ENCODE measurements around the gene PSMB10.

The PSMB10 gene

GRCh38 chr16:67961551-67961957, 24.9 kb upstream of the PSMB10 start:
- no peak overlapping the region for H3K4me3 ChIP-seq (ENCODE audit: low read length)
- peaks cover 55% of the 10 kb centered on the region for H3K36me3 ChIP-seq (ENCODE audit: insufficient read depth, low read depth, low read length)
- no peaks in the 10 kb centered on the region for H3K27me3 ChIP-seq (ENCODE audit: insufficient read depth, low read length)
- H3K4me1 ChIP-seq (ENCODE audit: insufficient read depth, low read length), result peaks cover 16% of the 10 kb centered on the region
- no peak overlapping the region for H3K27ac ChIP-seq (ENCODE audit: low read length)
- H3K9ac ChIP-seq (ENCODE audit: low read depth, low read length), result no peak overlapping the region
- no peaks in the 10 kb centered on the region for H3K9me3 ChIP-seq (ENCODE audit: insufficient read depth, low read depth, low read length)

- Histone ChIP-seq H3K9ac (ENCODE audit: low read depth, low read length) (no peak overlapping the region), H3K36me3 (ENCODE audit: insufficient read depth, low read depth, low read length) (peaks cover 55% of the 10 kb centered on the region), H3K27ac (ENCODE audit: low read length) (no peak overlapping the region), H3K4me3 (ENCODE audit: low read length) (no peak overlapping the region), H3K9me3 (ENCODE audit: insufficient read depth, low read depth, low read length) (no peaks in the 10 kb centered on the region), H3K27me3 (ENCODE audit: insufficient read depth, low read length) (no peaks in the 10 kb centered on the region), H3K4me1 (ENCODE audit: insufficient read depth, low read length) (peaks cover 10% of the 10 kb centered on the region)
These were observed 23.1 kb upstream of the PSMB10 start for GRCh38 chr16:67959536-67960329.

GRCh38 chr16:67957622-67958021, 21.0 kb upstream of the PSMB10 start:
- Histone ChIP-seq H3K27me3 (ENCODE audit: insufficient read depth, low read length) (no peaks in the 10 kb centered on the region), H3K27ac (ENCODE audit: low read length) (no peak overlapping the region), H3K9ac (ENCODE audit: low read depth, low read length) (no peak overlapping the region), H3K4me1 (ENCODE audit: insufficient read depth, low read length) (no peaks in the 10 kb centered on the region), H3K36me3 (ENCODE audit: insufficient read depth, low read depth, low read length) (peaks cover 60% of the 10 kb centered on the region), H3K4me3 (ENCODE audit: low read length) (no peak overlapping the region), H3K9me3 (ENCODE audit: insufficient read depth, low read depth, low read length) (no peaks in the 10 kb centered on the region)

- peaks cover 61% of the 10 kb centered on the region for H3K36me3 ChIP-seq (ENCODE audit: insufficient read depth, low read depth, low read length)
- H3K27me3 ChIP-seq (ENCODE audit: insufficient read depth, low read length), result no peaks in the 10 kb centered on the region
- no peaks in the 10 kb centered on the region for H3K9me3 ChIP-seq (ENCODE audit: insufficient read depth, low read depth, low read length)
- H3K4me1 ChIP-seq (ENCODE audit: insufficient read depth, low read length), result no peaks in the 10 kb centered on the region
- no peak overlapping the region for H3K4me3 ChIP-seq (ENCODE audit: low read length)
- H3K9ac ChIP-seq (ENCODE audit: low read depth, low read length), result no peak overlapping the region
- no peak overlapping the region for H3K27ac ChIP-seq (ENCODE audit: low read length)
These were observed 18.0 kb upstream of the PSMB10 start for GRCh38 chr16:67954421-67955196.

- Histone ChIP-seq H3K9ac (ENCODE audit: low read depth, low read length) (no peak overlapping the region), H3K9me3 (ENCODE audit: insufficient read depth, low read depth, low read length) (no peaks in the 10 kb centered on the region), H3K4me1 (ENCODE audit: insufficient read depth, low read length) (no peaks in the 10 kb centered on the region), H3K4me3 (ENCODE audit: low read length) (no peak overlapping the region), H3K27ac (ENCODE audit: low read length) (no peak overlapping the region), H3K36me3 (ENCODE audit: insufficient read depth, low read depth, low read length) (peaks cover 56% of the 10 kb centered on the region), H3K27me3 (ENCODE audit: insufficient read depth, low read length) (no peaks in the 10 kb centered on the region)
These were observed 17.2 kb upstream of the PSMB10 start for GRCh38 chr16:67953641-67954375.

- Histone ChIP-seq H3K27ac (ENCODE audit: low read length) (no peak overlapping the region), H3K9me3 (ENCODE audit: insufficient read depth, low read depth, low read length) (no peaks in the 10 kb centered on the region), H3K4me3 (ENCODE audit: low read length) (no peak overlapping the region), H3K9ac (ENCODE audit: low read depth, low read length) (no peak overlapping the region), H3K4me1 (ENCODE audit: insufficient read depth, low read length) (no peaks in the 10 kb centered on the region), H3K27me3 (ENCODE audit: insufficient read depth, low read length) (no peaks in the 10 kb centered on the region), H3K36me3 (ENCODE audit: insufficient read depth, low read depth, low read length) (peaks cover 60% of the 10 kb centered on the region)
These were observed 14.8 kb upstream of the PSMB10 start for GRCh38 chr16:67951485-67951884.

- Histone ChIP-seq H3K27ac (ENCODE audit: low read length) (no peak overlapping the region), H3K9ac (ENCODE audit: low read depth, low read length) (no peak overlapping the region), H3K4me3 (ENCODE audit: low read length) (no peak overlapping the region), H3K4me1 (ENCODE audit: insufficient read depth, low read length) (no peaks in the 10 kb centered on the region), H3K9me3 (ENCODE audit: insufficient read depth, low read depth, low read length) (no peaks in the 10 kb centered on the region), H3K36me3 (ENCODE audit: insufficient read depth, low read depth, low read length) (peaks cover 70% of the 10 kb centered on the region), H3K27me3 (ENCODE audit: insufficient read depth, low read length) (no peaks in the 10 kb centered on the region)
These were observed 13.7 kb upstream of the PSMB10 start for GRCh38 chr16:67950335-67950843.

- Histone ChIP-seq H3K36me3 (ENCODE audit: insufficient read depth, low read depth, low read length) (peaks cover 77% of the 10 kb centered on the region), H3K4me3 (ENCODE audit: low read length) (no peak overlapping the region), H3K27me3 (ENCODE audit: insufficient read depth, low read length) (no peaks in the 10 kb centered on the region), H3K27ac (ENCODE audit: low read length) (no peak overlapping the region), H3K9ac (ENCODE audit: low read depth, low read length) (no peak overlapping the region), H3K4me1 (ENCODE audit: insufficient read depth, low read length) (no peaks in the 10 kb centered on the region), H3K9me3 (ENCODE audit: insufficient read depth, low read depth, low read length) (no peaks in the 10 kb centered on the region)
These were observed 13.0 kb upstream of the PSMB10 start for GRCh38 chr16:67949645-67950044.

GRCh38 chr16:67948015-67948414, 11.4 kb upstream of the PSMB10 start:
- H3K4me1 ChIP-seq (ENCODE audit: insufficient read depth, low read length), result no peaks in the 10 kb centered on the region
- no peak overlapping the region for H3K27ac ChIP-seq (ENCODE audit: low read length)
- H3K27me3 ChIP-seq (ENCODE audit: insufficient read depth, low read length), result no peaks in the 10 kb centered on the region
- H3K4me3 ChIP-seq (ENCODE audit: low read length), result no peak overlapping the region
- no peak overlapping the region for H3K9ac ChIP-seq (ENCODE audit: low read depth, low read length)
- peaks cover 68% of the 10 kb centered on the region for H3K36me3 ChIP-seq (ENCODE audit: insufficient read depth, low read depth, low read length)
- no peaks in the 10 kb centered on the region for H3K9me3 ChIP-seq (ENCODE audit: insufficient read depth, low read depth, low read length)

GRCh38 chr16:67946966-67947558, 10.4 kb upstream of the PSMB10 start:
- H3K36me3 ChIP-seq (ENCODE audit: insufficient read depth, low read depth, low read length), result peaks cover 65% of the 10 kb centered on the region
- no peaks in the 10 kb centered on the region for H3K4me1 ChIP-seq (ENCODE audit: insufficient read depth, low read length)
- H3K27ac ChIP-seq (ENCODE audit: low read length), result no peak overlapping the region
- no peak overlapping the region for H3K4me3 ChIP-seq (ENCODE audit: low read length)
- H3K9me3 ChIP-seq (ENCODE audit: insufficient read depth, low read depth, low read length), result no peaks in the 10 kb centered on the region
- H3K27me3 ChIP-seq (ENCODE audit: insufficient read depth, low read length), result no peaks in the 10 kb centered on the region
- H3K9ac ChIP-seq (ENCODE audit: low read depth, low read length), result no peak overlapping the region

- Histone ChIP-seq H3K9ac (ENCODE audit: low read depth, low read length) (no peak overlapping the region), H3K9me3 (ENCODE audit: insufficient read depth, low read depth, low read length) (no peaks in the 10 kb centered on the region), H3K36me3 (ENCODE audit: insufficient read depth, low read depth, low read length) (peaks cover 56% of the 10 kb centered on the region), H3K27ac (ENCODE audit: low read length) (no peak overlapping the region), H3K4me1 (ENCODE audit: insufficient read depth, low read length) (no peaks in the 10 kb centered on the region), H3K27me3 (ENCODE audit: insufficient read depth, low read length) (no peaks in the 10 kb centered on the region), H3K4me3 (ENCODE audit: low read length) (no peak overlapping the region)
These were observed 9.5 kb upstream of the PSMB10 start for GRCh38 chr16:67946128-67946569.
